KMS-11 (cell line): Measurements from ENCODE around the gene GMPPA.

Experiments
- H2AFZ ChIP-seq: fragments of 200-600 bp; sonication (generic); 2 replicates; pipeline ENCODE4 v1.6.1; 2016; ENCODE audit warnings: antibody characterized with exemption, mixed run types, low read depth
- H3K27ac ChIP-seq: fragments of 200-600 bp; sonication (generic); 2 replicates; pipeline ENCODE4 v1.6.1; 2016; ENCODE audit warnings: mild to moderate bottlenecking, mixed run types
- H3K27me3 ChIP-seq: fragments of 200-600 bp; sonication (generic); 2 replicates; pipeline ENCODE4 v1.6.1; 2017; ENCODE audit warnings: mild to moderate bottlenecking, low read depth, mixed run types, moderate library complexity; ENCODE audit not compliant: insufficient read depth
- H3K36me3 ChIP-seq: fragments of 200-600 bp; sonication (generic); 2 replicates; pipeline ENCODE4 v1.6.1; 2017; ENCODE audit warnings: mild to moderate bottlenecking, mixed run types; ENCODE audit not compliant: insufficient read depth
- H3K4me1 ChIP-seq: fragments of 200-600 bp; sonication (generic); 2 replicates; pipeline ENCODE4 v1.6.1; 2016; ENCODE audit warnings: mild to moderate bottlenecking, low read depth, mixed run types; ENCODE audit not compliant: poor library complexity, severe bottlenecking
- H3K4me2 ChIP-seq: fragments of 200-600 bp; sonication (generic); 2 replicates; pipeline ENCODE4 v1.7.0; 2016; ENCODE audit warnings: mild to moderate bottlenecking, mixed run types
- H3K4me3 ChIP-seq: fragments of 200-600 bp; sonication (generic); IDR thresholded peaks from 2 replicates; pipeline ENCODE4 v1.6.1; 2017; ENCODE audit warnings: low read depth, low read length, mixed read lengths; ENCODE audit not compliant: insufficient read depth
- H3K79me2 ChIP-seq: fragments of 200-600 bp; sonication (generic); 2 replicates; pipeline ENCODE4 v1.6.1; 2016; ENCODE audit warnings: low read depth, mixed run types; ENCODE audit not compliant: insufficient read depth
- H3K9ac ChIP-seq: fragments of 200-600 bp; sonication (generic); 2 replicates; pipeline ENCODE4 v1.6.1; 2016; ENCODE audit warnings: mild to moderate bottlenecking, mixed run types
- H4K20me1 ChIP-seq: fragments of 200-600 bp; sonication (generic); 2 replicates; pipeline ENCODE4 v1.6.1; 2016; ENCODE audit warnings: mild to moderate bottlenecking, mixed run types; ENCODE audit not compliant: insufficient read depth
- TF ChIP-seq, protein P1 (sequence below): fragments of 200-600 bp; sonication (generic); conservative IDR thresholded peaks from 2 replicates; pipeline ENCODE4 v1.6.1; 2017; ENCODE audit warnings: low read depth, mild to moderate bottlenecking, antibody characterized with exemption, low read length, moderate library complexity, mixed read lengths

The GMPPA gene

DNA sequence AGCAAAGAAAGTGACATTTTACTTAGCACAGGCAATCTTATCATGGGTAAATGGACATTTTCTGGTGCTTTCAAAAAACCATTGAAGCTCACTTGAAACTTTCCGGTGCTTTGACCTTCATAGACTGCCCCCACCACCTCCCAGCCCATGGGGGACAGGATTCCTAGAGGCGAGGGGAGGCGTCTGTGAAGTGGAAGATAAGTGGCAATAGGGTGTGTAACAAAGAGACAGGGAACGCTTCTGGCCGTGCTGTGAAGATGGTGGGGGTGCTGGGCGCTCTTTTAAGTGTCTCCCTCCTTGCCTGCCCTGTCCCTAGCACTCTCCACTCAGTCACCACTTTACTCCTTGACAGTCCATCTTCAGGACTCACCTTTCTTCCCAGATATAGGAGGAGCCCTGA is 23.4 kb upstream of the GMPPA start:
- H3K36me3 ChIP-seq: no peaks in the 10 kb centered on the region
- TF ChIP-seq, protein P1, sequence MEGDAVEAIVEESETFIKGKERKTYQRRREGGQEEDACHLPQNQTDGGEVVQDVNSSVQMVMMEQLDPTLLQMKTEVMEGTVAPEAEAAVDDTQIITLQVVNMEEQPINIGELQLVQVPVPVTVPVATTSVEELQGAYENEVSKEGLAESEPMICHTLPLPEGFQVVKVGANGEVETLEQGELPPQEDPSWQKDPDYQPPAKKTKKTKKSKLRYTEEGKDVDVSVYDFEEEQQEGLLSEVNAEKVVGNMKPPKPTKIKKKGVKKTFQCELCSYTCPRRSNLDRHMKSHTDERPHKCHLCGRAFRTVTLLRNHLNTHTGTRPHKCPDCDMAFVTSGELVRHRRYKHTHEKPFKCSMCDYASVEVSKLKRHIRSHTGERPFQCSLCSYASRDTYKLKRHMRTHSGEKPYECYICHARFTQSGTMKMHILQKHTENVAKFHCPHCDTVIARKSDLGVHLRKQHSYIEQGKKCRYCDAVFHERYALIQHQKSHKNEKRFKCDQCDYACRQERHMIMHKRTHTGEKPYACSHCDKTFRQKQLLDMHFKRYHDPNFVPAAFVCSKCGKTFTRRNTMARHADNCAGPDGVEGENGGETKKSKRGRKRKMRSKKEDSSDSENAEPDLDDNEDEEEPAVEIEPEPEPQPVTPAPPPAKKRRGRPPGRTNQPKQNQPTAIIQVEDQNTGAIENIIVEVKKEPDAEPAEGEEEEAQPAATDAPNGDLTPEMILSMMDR: no peak
- H3K4me3 ChIP-seq: no peak overlapping the region
- no peaks in the 10 kb centered on the region for H3K79me2 ChIP-seq
- no peak overlapping the region for H2AFZ ChIP-seq
- no peaks in the 10 kb centered on the region for H4K20me1 ChIP-seq
- H3K4me2 ChIP-seq: no peak overlapping the region
- no peak overlapping the region for H3K27ac ChIP-seq
- H3K9ac ChIP-seq: no peak overlapping the region
- H3K4me1 ChIP-seq: no peaks in the 10 kb centered on the region
- peaks cover 52% of the 10 kb centered on the region for H3K27me3 ChIP-seq

DNA sequence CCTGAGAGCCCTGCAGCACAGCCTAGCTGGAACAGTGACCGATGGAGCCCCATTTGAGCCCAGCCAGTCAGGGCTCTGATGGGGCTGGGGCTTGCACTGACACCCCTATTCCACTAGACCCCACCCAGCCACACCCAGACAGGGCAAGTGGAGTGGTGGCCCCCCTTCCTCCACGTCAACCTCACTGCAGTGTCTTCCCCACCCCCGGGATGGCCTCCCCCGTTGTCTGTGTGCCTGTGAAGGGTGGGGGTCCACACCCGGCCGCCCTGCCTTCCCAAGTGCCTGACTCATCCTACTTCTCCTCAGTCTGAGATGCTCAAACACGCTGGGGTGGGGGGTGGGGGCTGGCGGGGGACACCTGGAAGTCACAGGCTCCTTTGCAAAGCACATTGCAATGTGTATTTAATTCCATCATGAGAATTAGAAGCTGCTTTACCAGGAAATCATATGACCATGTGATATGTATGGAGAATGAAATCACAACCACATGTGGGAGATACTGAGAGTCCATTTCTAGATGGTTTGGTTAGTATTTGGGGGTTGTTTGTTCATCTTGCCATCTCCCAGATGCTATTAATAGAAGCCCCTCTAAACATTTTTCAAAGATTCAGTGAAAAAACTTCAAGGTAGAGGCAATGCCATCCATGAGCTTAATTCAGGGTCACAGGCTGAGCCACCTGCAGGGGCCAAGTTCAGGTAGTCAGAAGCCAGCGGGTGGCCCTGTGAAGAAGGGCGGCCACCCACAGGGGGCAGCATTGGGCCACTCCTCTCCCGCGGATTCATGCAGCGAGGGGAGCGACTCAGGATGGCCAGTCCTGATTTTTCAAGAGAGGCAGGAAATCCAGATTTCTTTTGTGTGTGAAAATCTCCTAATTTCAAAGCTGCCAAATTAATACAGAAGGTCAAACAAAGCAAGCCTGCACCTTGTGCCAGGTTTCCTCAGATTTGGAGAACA is 22.7 kb upstream of the GMPPA start:
- Histone ChIP-seq H3K27ac (no peak overlapping the region), H3K4me3 (no peak overlapping the region)

DNA sequence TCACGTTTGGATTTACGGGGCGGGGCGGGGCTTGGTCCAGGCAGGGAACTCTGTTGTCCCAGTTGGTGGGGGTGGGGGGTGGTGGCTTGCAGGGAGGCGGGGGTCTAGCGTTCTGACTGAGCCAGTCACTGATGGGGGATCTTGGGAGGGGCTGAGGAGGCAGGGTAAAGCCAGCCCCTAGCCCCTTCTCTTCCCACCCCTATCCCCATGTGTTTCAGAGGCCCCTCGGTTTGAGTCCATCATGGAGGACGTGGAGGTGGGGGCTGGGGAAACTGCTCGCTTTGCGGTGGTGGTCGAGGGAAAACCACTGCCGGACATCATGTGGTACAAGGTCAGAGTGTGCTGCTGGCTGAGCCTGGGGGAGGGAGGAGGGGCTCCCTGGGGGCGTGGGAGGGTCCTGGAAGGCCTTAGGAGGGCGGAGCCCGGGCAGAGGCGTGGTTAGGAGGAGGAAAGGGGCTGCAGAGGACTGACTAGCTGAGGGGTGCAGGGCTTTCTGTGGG is 22.0 kb upstream of the GMPPA start:
- TF ChIP-seq, protein P1: no peak
- Histone ChIP-seq H3K9ac (no peak overlapping the region), H2AFZ (no peak overlapping the region; the same call in 1 of the 2 replicates), H3K36me3 (no peaks in the 10 kb centered on the region), H3K4me1 (no peaks in the 10 kb centered on the region), H3K4me2 (no peak overlapping the region), H3K27me3 (peaks cover 55% of the 10 kb centered on the region), H3K27ac (no peak overlapping the region), H4K20me1 (no peaks in the 10 kb centered on the region), H3K4me3 (no peak overlapping the region), H3K79me2 (no peaks in the 10 kb centered on the region)

More for the DNA sequence above, 22.7 kb upstream of the GMPPA start:
- Histone ChIP-seq H3K4me1 (no peaks in the 10 kb centered on the region), H3K36me3 (no peaks in the 10 kb centered on the region), H4K20me1 (no peaks in the 10 kb centered on the region), H3K4me2 (no peak overlapping the region), H3K9ac (no peak overlapping the region), H3K79me2 (no peaks in the 10 kb centered on the region), H2AFZ (no peak overlapping the region; the same call in 1 of the 2 replicates), H3K27me3 (peaks cover 55% of the 10 kb centered on the region)
- TF ChIP-seq, protein P1: peak; percentile 85

DNA sequence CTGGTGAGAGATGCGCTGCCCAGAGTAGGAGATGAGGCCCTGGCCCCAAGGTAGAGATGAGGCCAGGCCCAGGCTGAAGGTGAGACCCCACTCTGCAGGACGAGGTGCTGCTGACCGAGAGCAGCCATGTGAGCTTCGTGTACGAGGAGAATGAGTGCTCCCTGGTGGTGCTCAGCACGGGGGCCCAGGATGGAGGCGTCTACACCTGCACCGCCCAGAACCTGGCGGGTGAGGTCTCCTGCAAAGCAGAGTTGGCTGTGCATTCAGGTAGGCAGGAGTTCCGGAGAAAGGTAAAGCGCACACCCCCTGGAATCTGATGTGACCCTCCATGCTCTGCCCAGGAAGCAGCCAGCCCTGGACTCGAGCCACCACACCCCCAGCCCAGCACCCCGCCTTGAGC is 21.5 kb upstream of the GMPPA start:
- Histone ChIP-seq H3K27ac (no peak overlapping the region), H3K79me2 (no peaks in the 10 kb centered on the region), H3K4me2 (no peak overlapping the region), H4K20me1 (no peaks in the 10 kb centered on the region), H3K36me3 (no peaks in the 10 kb centered on the region), H2AFZ (no peak overlapping the region), H3K9ac (no peak overlapping the region), H3K27me3 (peaks cover 58% of the 10 kb centered on the region), H3K4me3 (no peak overlapping the region), H3K4me1 (no peaks in the 10 kb centered on the region)
- TF ChIP-seq, protein P1: no peak
